ENCODE data around the gene COL5A2.

COL5A2 gene

DNA sequence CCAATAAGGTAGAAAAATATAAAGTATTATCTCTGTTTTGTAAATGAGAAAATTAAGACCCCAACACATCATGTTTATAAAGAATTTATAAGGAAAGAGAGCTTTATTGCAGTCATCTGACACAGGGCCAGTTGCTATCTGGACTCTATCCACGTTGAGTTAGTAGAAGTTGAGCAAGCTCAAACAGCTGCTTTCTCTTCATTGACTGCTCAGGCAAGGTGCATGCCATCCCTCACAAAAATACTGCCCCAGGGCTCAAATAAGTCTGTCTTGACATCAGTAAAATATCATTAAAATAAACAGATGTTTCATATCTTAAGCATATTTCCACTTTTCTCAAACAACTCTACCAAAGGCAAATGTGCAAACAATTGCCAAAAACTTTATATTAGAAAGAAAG lies 14.8 kb downstream of the COL5A2 start:
- H3K9me3 ChIP-seq (ENCODE audit: control insufficient read depth, low read length): no peaks in the 10 kb centered on the region
- no peaks in the 10 kb centered on the region for H3K4me1 ChIP-seq (ENCODE audit: control insufficient read depth, insufficient read depth, low read length, poor library complexity, severe bottlenecking)
- H3K36me3 ChIP-seq (ENCODE audit: control insufficient read depth, insufficient read depth, low read length): no peaks in the 10 kb centered on the region
- H3K27me3 ChIP-seq (replicated peaks; ENCODE audit: control insufficient read depth, insufficient read depth, low read length, poor library complexity, severe bottlenecking): no peaks in the 10 kb centered on the region
- H3K27ac ChIP-seq (ENCODE audit: insufficient read depth, low read length, poor library complexity, severe bottlenecking): no peak overlapping the region
- no peak for DNase-seq
- H3K4me3 ChIP-seq (ENCODE audit: insufficient read depth, low read depth, low read length, poor library complexity, severe bottlenecking): no peak overlapping the region

- no peaks in the 10 kb centered on the region for H3K27me3 ChIP-seq (replicated peaks; ENCODE audit: control insufficient read depth, insufficient read depth, low read length, poor library complexity, severe bottlenecking)
- H3K9me3 ChIP-seq (ENCODE audit: control insufficient read depth, low read length): no peaks in the 10 kb centered on the region
- H3K36me3 ChIP-seq (ENCODE audit: control insufficient read depth, insufficient read depth, low read length): no peaks in the 10 kb centered on the region
- no peak for DNase-seq
- no peaks in the 10 kb centered on the region for H3K4me1 ChIP-seq (ENCODE audit: control insufficient read depth, insufficient read depth, low read length, poor library complexity, severe bottlenecking)
- H3K4me3 ChIP-seq (ENCODE audit: insufficient read depth, low read depth, low read length, poor library complexity, severe bottlenecking): no peak overlapping the region
- no peak overlapping the region for H3K27ac ChIP-seq (ENCODE audit: insufficient read depth, low read length, poor library complexity, severe bottlenecking)
Observed at GRCh38 chr2:189163889-189164288, 15.7 kb downstream of the COL5A2 start.

DNA sequence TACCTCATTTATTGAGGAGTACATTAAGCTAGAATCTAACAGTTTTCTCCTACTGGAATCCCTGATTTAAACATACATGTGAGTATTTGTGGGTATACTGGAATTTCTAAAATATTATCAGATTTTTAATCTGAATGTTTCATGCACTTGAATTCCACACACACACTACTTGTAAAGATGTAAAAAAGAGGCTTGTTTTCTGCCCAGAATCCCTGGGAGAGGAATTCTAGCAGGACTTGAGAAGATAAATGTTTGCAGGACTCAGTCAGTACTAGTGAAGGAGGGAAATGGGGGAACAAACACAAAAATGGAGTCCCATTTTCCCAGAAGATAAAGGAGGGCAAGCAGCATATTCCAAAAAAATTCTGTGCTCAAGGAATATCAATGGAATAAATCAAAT lies 17.0 kb downstream of the COL5A2 start:
- H3K4me1 ChIP-seq (ENCODE audit: control insufficient read depth, insufficient read depth, low read length, poor library complexity, severe bottlenecking): no peaks in the 10 kb centered on the region
- no peak overlapping the region for H3K4me3 ChIP-seq (ENCODE audit: insufficient read depth, low read depth, low read length, poor library complexity, severe bottlenecking)
- H3K9me3 ChIP-seq (ENCODE audit: control insufficient read depth, low read length): no peaks in the 10 kb centered on the region
- H3K27me3 ChIP-seq (replicated peaks; ENCODE audit: control insufficient read depth, insufficient read depth, low read length, poor library complexity, severe bottlenecking): no peaks in the 10 kb centered on the region
- H3K27ac ChIP-seq (ENCODE audit: insufficient read depth, low read length, poor library complexity, severe bottlenecking): no peak overlapping the region
- no peaks in the 10 kb centered on the region for H3K36me3 ChIP-seq (ENCODE audit: control insufficient read depth, insufficient read depth, low read length)
- no peak for DNase-seq

DNA sequence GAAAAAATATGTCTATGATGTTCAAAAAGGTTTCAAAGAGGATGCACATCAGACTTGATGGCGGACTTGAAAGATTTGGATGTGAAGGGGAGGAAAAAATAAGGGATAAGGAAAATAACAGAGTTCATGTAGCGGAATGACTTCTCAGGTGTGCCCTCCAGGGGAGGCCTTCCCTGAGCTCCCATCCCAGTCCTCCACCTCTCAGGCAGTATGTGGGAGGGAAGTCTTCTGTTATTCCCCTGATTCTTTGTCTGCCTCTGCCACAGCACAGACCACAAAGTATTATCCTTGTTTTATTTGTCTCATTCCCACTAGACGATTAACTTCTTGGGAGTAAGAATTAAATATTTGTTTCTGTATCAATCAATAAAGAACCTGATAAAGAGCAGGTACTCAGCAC lies 17.7 kb downstream of the COL5A2 start:
- DNase-seq: no peak
- no peak overlapping the region for H3K27ac ChIP-seq (ENCODE audit: insufficient read depth, low read length, poor library complexity, severe bottlenecking)
- no peaks in the 10 kb centered on the region for H3K4me1 ChIP-seq (ENCODE audit: control insufficient read depth, insufficient read depth, low read length, poor library complexity, severe bottlenecking)
- H3K9me3 ChIP-seq (ENCODE audit: control insufficient read depth, low read length): no peaks in the 10 kb centered on the region
- H3K36me3 ChIP-seq (ENCODE audit: control insufficient read depth, insufficient read depth, low read length): no peaks in the 10 kb centered on the region
- no peak overlapping the region for H3K4me3 ChIP-seq (ENCODE audit: insufficient read depth, low read depth, low read length, poor library complexity, severe bottlenecking)
- no peaks in the 10 kb centered on the region for H3K27me3 ChIP-seq (replicated peaks; ENCODE audit: control insufficient read depth, insufficient read depth, low read length, poor library complexity, severe bottlenecking)

DNA sequence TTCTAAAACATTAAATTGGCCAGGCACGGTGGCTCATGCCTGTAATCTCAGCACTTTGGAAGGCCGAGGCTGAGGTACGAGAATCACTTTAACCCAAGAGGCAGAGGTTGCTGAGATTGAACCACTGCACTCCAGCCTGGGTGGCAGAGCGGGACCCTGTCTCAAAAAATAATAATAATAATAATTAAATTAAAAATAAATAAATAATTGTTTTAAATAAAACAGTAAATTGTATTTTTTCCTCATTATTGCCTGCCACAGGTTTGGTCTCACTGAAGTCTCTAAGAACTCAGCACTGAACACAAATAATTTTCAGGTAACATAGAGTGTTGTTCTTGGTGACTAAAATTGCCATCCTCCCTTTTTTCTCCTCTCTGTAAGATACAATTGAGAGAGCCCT lies 19.8 kb downstream of the COL5A2 start:
- DNase-seq: no peak
- no peaks in the 10 kb centered on the region for H3K4me1 ChIP-seq (ENCODE audit: control insufficient read depth, insufficient read depth, low read length, poor library complexity, severe bottlenecking)
- no peak overlapping the region for H3K4me3 ChIP-seq (ENCODE audit: insufficient read depth, low read depth, low read length, poor library complexity, severe bottlenecking)
- no peaks in the 10 kb centered on the region for H3K27me3 ChIP-seq (replicated peaks; ENCODE audit: control insufficient read depth, insufficient read depth, low read length, poor library complexity, severe bottlenecking)
- H3K27ac ChIP-seq (ENCODE audit: insufficient read depth, low read length, poor library complexity, severe bottlenecking): no peak overlapping the region
- no peaks in the 10 kb centered on the region for H3K36me3 ChIP-seq (ENCODE audit: control insufficient read depth, insufficient read depth, low read length)
- H3K9me3 ChIP-seq (ENCODE audit: control insufficient read depth, low read length): no peaks in the 10 kb centered on the region

DNA sequence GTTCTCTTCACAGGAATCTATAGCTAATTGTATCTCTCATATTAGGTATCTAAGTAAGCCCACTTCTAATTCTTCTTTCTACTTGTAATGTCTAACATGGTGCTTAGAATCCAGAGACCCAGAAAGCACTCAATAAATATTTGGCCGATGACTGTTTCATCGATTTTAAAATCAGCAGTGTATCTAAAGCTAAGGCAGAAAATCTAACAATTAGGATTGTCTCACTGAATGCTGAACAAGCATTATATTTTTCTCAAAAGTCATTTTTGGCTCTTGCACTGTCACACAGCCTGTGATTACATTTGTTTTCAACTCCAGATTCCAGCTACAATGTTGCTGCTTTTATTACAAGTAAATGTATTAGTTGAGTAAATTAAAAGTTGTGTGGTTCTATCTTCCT lies 20.3 kb downstream of the COL5A2 start:
- no peaks in the 10 kb centered on the region for H3K27me3 ChIP-seq (replicated peaks; ENCODE audit: control insufficient read depth, insufficient read depth, low read length, poor library complexity, severe bottlenecking)
- no peaks in the 10 kb centered on the region for H3K9me3 ChIP-seq (ENCODE audit: control insufficient read depth, low read length)
- no peaks in the 10 kb centered on the region for H3K36me3 ChIP-seq (ENCODE audit: control insufficient read depth, insufficient read depth, low read length)
- H3K4me3 ChIP-seq (ENCODE audit: insufficient read depth, low read depth, low read length, poor library complexity, severe bottlenecking): no peak overlapping the region
- H3K27ac ChIP-seq (ENCODE audit: insufficient read depth, low read length, poor library complexity, severe bottlenecking): no peak overlapping the region
- H3K4me1 ChIP-seq (ENCODE audit: control insufficient read depth, insufficient read depth, low read length, poor library complexity, severe bottlenecking): no peaks in the 10 kb centered on the region
- DNase-seq: no peak

GRCh38 chr2:189157939-189158338 lies 21.6 kb downstream of the COL5A2 start:
- H3K4me1 ChIP-seq (ENCODE audit: control insufficient read depth, insufficient read depth, low read length, poor library complexity, severe bottlenecking): no peaks in the 10 kb centered on the region
- H3K4me3 ChIP-seq (ENCODE audit: insufficient read depth, low read depth, low read length, poor library complexity, severe bottlenecking): no peak overlapping the region
- H3K27ac ChIP-seq (ENCODE audit: insufficient read depth, low read length, poor library complexity, severe bottlenecking): no peak overlapping the region
- H3K9me3 ChIP-seq (ENCODE audit: control insufficient read depth, low read length): no peaks in the 10 kb centered on the region
- no peaks in the 10 kb centered on the region for H3K36me3 ChIP-seq (ENCODE audit: control insufficient read depth, insufficient read depth, low read length)
- no peak for DNase-seq
- H3K27me3 ChIP-seq (replicated peaks; ENCODE audit: control insufficient read depth, insufficient read depth, low read length, poor library complexity, severe bottlenecking): no peaks in the 10 kb centered on the region

- Histone ChIP-seq H3K36me3 (ENCODE audit: control insufficient read depth, insufficient read depth, low read length) (no peaks in the 10 kb centered on the region), H3K4me3 (ENCODE audit: insufficient read depth, low read depth, low read length, poor library complexity, severe bottlenecking) (no peak overlapping the region), H3K9me3 (ENCODE audit: control insufficient read depth, low read length) (no peaks in the 10 kb centered on the region), H3K27ac (ENCODE audit: insufficient read depth, low read length, poor library complexity, severe bottlenecking) (no peak overlapping the region), H3K27me3 (replicated peaks; ENCODE audit: control insufficient read depth, insufficient read depth, low read length, poor library complexity, severe bottlenecking) (no peaks in the 10 kb centered on the region), H3K4me1 (ENCODE audit: control insufficient read depth, insufficient read depth, low read length, poor library complexity, severe bottlenecking) (no peaks in the 10 kb centered on the region)
- DNase-seq: no peak
Observed at GRCh38 chr2:189157456-189157855, 22.1 kb downstream of the COL5A2 start.

- no peak overlapping the region for H3K4me3 ChIP-seq (ENCODE audit: insufficient read depth, low read depth, low read length, poor library complexity, severe bottlenecking)
- H3K27ac ChIP-seq (ENCODE audit: insufficient read depth, low read length, poor library complexity, severe bottlenecking): no peak overlapping the region
- no peaks in the 10 kb centered on the region for H3K4me1 ChIP-seq (ENCODE audit: control insufficient read depth, insufficient read depth, low read length, poor library complexity, severe bottlenecking)
- no peaks in the 10 kb centered on the region for H3K9me3 ChIP-seq (ENCODE audit: control insufficient read depth, low read length)
- H3K36me3 ChIP-seq (ENCODE audit: control insufficient read depth, insufficient read depth, low read length): no peaks in the 10 kb centered on the region
- H3K27me3 ChIP-seq (replicated peaks; ENCODE audit: control insufficient read depth, insufficient read depth, low read length, poor library complexity, severe bottlenecking): no peaks in the 10 kb centered on the region
- DNase-seq: no peak
Observed at GRCh38 chr2:189155795-189156194, 23.8 kb downstream of the COL5A2 start.

GRCh38 chr2:189153619-189154018 lies 25.9 kb downstream of the COL5A2 start:
- no peak overlapping the region for H3K27ac ChIP-seq (ENCODE audit: insufficient read depth, low read length, poor library complexity, severe bottlenecking)
- no peak for DNase-seq

DNA sequence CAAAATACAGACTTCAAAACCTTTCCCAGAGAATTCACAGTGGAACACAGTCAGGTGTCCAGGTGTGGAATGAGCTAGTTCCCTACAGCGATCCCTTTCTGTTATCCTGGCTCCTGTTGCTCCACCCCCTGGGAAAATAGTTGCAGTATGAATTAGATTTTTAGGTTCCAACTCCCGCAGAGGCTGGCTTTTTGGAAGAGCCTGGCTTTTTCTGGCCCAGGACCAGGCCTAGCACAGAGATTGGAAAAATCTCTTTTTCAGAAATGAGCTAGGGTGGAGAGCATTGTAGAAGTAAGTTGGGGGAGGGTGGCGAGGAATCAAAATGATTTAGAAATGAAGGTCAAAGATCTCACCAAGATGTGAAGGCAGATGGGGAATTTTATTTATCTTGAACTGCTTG lies 27.1 kb downstream of the COL5A2 start:
- Histone ChIP-seq H3K36me3 (ENCODE audit: control insufficient read depth, insufficient read depth, low read length) (no peaks in the 10 kb centered on the region), H3K4me3 (ENCODE audit: insufficient read depth, low read depth, low read length, poor library complexity, severe bottlenecking) (no peak overlapping the region), H3K9me3 (ENCODE audit: control insufficient read depth, low read length) (no peaks in the 10 kb centered on the region), H3K27ac (ENCODE audit: insufficient read depth, low read length, poor library complexity, severe bottlenecking) (no peak overlapping the region), H3K4me1 (ENCODE audit: control insufficient read depth, insufficient read depth, low read length, poor library complexity, severe bottlenecking) (no peaks in the 10 kb centered on the region), H3K27me3 (replicated peaks; ENCODE audit: control insufficient read depth, insufficient read depth, low read length, poor library complexity, severe bottlenecking) (no peaks in the 10 kb centered on the region)
- DNase-seq: no peak

More at GRCh38 chr2:189153619-189154018, 25.9 kb downstream of the COL5A2 start:
- no peaks in the 10 kb centered on the region for H3K9me3 ChIP-seq (ENCODE audit: control insufficient read depth, low read length)
- H3K27me3 ChIP-seq (replicated peaks; ENCODE audit: control insufficient read depth, insufficient read depth, low read length, poor library complexity, severe bottlenecking): no peaks in the 10 kb centered on the region
- H3K36me3 ChIP-seq (ENCODE audit: control insufficient read depth, insufficient read depth, low read length): no peaks in the 10 kb centered on the region
- H3K4me1 ChIP-seq (ENCODE audit: control insufficient read depth, insufficient read depth, low read length, poor library complexity, severe bottlenecking): no peaks in the 10 kb centered on the region
- H3K4me3 ChIP-seq (ENCODE audit: insufficient read depth, low read depth, low read length, poor library complexity, severe bottlenecking): no peak overlapping the region

Measured in effector memory CD4-positive, alpha-beta T cell (primary cell).